GM12801 (cell line): ENCODE results near the gene ADAMTSL3.

Experiments used
- TF ChIP-seq, protein P1 (sequence below): IDR thresholded peaks from one replicate; pipeline ENCODE4 v1.5.1; 2011; ENCODE audit warnings: control low read depth; ENCODE audit not compliant: insufficient read length; ENCODE audit errors: extremely low read depth

ADAMTSL3 gene

DNA sequence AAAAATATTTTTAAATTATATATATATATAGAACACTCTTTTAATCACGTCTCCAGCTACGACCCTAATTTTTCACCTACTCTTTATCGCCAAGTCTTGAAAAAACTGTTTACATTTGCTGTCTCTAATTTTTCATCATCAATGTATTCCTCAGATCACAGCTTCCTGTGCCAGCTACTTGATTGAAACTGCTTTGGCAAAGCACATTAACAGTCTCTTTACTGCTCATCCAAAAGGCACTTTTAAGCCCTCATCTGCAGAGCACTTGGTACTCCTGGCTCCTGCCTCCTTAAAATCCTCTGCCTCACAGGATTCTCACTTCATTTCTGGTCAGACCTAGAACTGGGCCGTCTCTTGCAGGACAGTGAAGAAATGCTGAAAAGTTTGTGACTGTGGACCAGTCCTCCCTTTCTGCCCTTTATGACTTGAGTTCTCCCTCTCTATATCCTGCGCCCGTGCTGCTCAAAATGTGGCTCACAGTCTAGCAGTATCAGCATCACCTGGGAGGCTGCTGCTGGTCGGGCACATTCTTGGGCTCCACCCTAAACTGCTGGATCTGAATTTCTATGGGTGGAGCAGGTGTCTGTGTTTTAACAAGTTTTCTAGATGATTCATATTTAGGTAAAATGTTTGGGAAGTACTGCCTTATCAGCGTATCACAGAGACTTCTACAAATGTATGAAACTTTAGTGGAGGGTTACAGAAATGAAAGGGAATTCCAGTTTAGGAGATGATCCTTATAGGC, 196.8 kb downstream of the ADAMTSL3 start:
- TF ChIP-seq, protein P1, sequence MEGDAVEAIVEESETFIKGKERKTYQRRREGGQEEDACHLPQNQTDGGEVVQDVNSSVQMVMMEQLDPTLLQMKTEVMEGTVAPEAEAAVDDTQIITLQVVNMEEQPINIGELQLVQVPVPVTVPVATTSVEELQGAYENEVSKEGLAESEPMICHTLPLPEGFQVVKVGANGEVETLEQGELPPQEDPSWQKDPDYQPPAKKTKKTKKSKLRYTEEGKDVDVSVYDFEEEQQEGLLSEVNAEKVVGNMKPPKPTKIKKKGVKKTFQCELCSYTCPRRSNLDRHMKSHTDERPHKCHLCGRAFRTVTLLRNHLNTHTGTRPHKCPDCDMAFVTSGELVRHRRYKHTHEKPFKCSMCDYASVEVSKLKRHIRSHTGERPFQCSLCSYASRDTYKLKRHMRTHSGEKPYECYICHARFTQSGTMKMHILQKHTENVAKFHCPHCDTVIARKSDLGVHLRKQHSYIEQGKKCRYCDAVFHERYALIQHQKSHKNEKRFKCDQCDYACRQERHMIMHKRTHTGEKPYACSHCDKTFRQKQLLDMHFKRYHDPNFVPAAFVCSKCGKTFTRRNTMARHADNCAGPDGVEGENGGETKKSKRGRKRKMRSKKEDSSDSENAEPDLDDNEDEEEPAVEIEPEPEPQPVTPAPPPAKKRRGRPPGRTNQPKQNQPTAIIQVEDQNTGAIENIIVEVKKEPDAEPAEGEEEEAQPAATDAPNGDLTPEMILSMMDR: no peak

DNA sequence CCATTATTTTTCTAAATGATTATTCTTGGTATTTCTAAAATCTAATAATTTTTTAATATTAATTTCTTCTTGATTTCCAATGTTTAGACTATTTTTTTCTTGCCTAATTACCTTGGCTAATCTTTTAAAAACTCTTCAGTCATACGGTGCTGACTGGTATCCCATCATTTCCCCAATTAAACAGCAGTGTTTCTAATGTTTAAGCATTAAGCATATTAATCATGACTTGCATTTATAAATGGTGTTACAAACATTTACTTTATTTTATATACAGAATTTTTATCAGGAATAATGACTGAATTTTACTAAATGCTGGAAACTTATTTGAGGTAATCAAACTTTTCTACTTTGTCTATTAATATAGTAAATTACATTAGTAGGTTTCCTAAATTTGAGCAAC, 199.3 kb downstream of the ADAMTSL3 start:
- TF ChIP-seq, protein P1: no peak

DNA sequence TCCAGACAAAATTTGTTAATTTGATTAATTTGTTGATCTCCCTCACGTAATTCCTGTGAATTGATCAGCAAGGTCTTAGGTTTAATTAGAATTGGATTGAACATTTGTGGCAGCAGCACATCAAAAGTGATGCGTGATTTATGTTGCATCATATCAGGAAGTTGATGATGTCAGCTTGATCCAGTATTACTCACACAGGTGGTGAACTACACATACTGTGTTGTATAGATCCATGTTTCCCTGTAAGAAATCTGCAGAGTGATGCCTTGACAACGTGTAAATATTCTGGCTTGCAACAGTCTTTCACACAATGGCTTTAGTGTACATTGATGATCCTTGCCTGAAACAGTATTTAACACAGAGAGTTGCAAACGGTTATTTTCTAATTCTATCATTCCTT, 200.4 kb downstream of the ADAMTSL3 start:
- TF ChIP-seq, protein P1: no peak

DNA sequence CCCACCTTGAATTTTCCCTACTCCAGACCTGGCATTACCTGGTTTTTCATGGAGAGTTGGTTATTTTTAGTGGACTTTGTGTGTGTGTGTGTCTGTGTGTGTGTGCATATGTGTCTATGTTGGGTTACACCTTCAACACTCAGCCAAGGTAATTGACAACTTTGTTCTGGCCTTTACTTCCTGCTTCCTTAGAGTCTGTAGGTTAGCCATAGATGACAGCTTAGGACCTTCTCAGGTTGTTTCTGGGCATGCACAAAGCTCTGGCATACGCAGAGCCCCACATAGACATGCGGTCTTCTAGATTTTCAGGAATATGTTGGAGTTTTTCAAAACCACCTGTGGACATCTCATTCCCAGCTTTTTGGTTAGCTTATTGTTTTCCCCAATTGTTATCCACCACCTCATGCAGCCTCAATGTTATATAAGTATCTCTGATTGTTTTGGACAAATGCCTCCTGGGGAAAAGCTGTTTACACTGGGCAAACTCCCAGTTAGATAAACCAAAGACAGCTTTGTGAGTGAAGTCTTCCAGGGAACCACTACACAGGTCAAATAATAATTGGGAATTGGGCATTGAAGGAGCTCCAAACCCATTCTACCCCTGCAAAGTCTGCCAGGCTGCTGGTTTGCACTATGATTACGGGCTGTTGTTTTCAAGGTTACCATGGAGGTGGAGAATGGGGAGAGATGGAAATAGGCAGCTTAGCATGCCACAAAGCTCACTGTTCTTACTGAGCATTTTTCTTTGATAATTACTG, 201.2 kb downstream of the ADAMTSL3 start:
- TF ChIP-seq, protein P1: no peak

DNA sequence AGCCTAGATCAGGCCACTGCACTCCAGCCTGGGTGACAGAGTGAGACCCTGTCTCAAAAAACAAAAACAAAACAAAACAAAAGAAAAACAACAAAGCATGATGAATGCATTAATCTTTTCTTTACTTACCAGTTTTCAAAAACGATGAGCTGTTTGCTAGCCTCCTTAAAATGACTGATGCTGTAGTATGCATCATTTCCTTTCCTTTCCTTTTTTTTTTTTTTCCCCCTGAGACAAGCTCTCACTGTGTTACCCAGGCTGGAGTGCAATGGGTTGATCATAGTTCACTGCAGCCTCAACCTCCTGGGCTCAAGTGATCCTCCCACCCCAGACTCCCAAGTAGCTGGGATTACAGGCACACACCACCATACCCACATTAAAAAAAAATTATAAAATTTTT, 202.0 kb downstream of the ADAMTSL3 start:
- TF ChIP-seq, protein P1: no peak

DNA sequence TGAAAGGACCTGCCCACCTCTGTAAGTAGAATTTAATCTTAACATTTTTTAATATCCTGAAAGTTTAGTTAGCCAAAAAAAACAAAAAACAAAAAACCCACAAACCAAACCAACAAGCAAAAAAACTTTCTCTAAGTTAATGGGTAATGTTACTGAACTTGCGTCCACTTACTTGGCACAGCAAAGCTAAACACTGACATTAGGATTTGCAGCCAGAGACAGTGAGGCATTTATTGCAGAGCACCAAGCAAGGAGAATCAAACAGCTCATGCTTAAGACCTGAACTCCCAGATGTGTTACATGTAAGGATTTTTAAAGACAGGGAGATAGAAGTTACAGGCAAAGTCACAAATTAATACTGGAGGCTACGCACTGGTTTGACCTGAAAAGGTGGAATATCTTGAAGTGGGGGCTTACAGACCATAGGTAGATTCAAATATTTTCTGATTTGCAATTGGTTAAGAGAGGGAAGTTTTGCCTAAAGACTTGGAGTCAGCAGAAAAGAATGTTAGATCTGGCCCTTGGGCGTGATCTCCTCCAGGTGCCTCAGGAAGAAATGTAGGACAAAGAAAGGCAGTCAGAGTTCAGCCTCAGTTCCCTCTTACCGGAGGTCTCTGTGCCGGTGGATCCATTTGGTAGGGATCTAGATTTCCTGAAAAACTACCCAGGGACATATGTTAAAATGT, 205.0 kb downstream of the ADAMTSL3 start:
- TF ChIP-seq, protein P1: no peak

DNA sequence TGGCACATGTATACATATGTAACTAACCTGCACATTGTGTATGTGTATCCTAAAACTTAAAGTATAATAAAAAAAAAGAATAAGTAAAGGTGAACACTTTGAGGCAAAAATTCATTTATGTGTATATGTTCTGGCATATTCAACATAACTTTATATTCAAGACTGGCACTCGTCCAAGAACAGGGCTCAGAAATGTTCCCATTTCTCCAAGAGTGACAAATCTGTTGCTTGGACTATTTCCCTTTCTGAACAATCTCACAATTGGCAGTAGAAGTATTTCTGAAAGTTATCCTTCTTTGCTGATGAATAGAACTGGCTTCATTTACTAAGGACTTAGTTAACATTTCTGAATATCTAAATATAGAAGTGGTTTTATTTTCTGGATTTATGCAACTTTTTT, 212.8 kb downstream of the ADAMTSL3 start:
- TF ChIP-seq, protein P1: no peak
